K562 (cell line): Measurements from ENCODE around the gene LGALS7. TPM values are rescaled to one million over a fixed set of nuclear protein-coding genes. Genes with fewer than 3 reads are reported as not detected.

Experiments used
- ATAC-seq: fragments of 200-7000 bp; cut with Tn5 transposase; 3 replicates; pipeline ENCODE4 v1.9.1; 2020; ENCODE audit warnings: moderate library complexity
- BruUV-seq: library from RNA; stranded (reverse); fragments of 400-500 nt; replicated peaks from 2 replicates; lab custom pipeline; 2021; lab: Mats Ljungman, UMichigan
- CTCF ChIA-PET: fragments of 300-600 bp; formaldehyde crosslinking; extraction: SDS; loops from one replicate; lab custom pipeline; 2021; ENCODE audit warnings: low intra/inter-chr PET ratio; lab: Yijun Ruan, JAX
- POLR2A ChIA-PET: fragments of 300-600, 350-650 bp; sonication (Branson Sonifier 250); formaldehyde crosslinking; extraction: SDS; loops from one replicate; lab custom pipeline; 2021; ENCODE audit warnings: antibody characterized with exemption, inconsistent platforms; lab: Yijun Ruan, JAX
- DNase-seq, 4 experiments: peaks; one replicate each; pipeline versions ENCODE4 v3.0.0 to v3.0.0-alpha.2; 2011 to 2018; ENCODE audit warnings: low spot score in 3 of 4, mixed read lengths in 3 of 4; ENCODE audit errors: extremely low read depth in 1 of 4
- FAIRE-seq: peaks from 2 replicates; lab custom pipeline; 2011; peaks lifted over from hg19 to GRCh38; lab: Jason Lieb, UNC
- H2AFZ ChIP-seq: 2 replicates; pipeline ENCODE4 v1.6.0; 2011; ENCODE audit warnings: low read depth, low read length, control low read depth, inconsistent platforms
- H3K27ac ChIP-seq: fragments of 200-600 bp; 3 replicates; pipeline ENCODE4 v1.8.0; 2011; ENCODE audit warnings: low read depth, mild to moderate bottlenecking, control low read depth, inconsistent platforms, low read length, moderate library complexity, mixed read lengths; ENCODE audit errors: extremely low read depth
- H3K27me3 ChIP-seq, 2 experiments: fragments of 300-600 bp in 1 of 2; 2 replicates in 1 of 2; 3 replicates in 1 of 2; pipeline versions ENCODE4 v1.6.0 to v1.8.0; 2011; ENCODE audit warnings: inconsistent platforms in 2 of 2, low read length in 2 of 2, mild to moderate bottlenecking in 1 of 2, mixed read lengths in 1 of 2, moderate library complexity in 1 of 2; ENCODE audit not compliant: control insufficient read depth in 2 of 2, insufficient read depth in 2 of 2
- H3K36me3 ChIP-seq: fragments of 300-600 bp; 3 replicates; pipeline ENCODE4 v1.8.0; 2011; ENCODE audit warnings: mild to moderate bottlenecking, low read length, inconsistent platforms; ENCODE audit not compliant: control insufficient read depth, insufficient read depth
- H3K4me1 ChIP-seq, 2 experiments: fragments of 200-600 bp in 1 of 2; replicated peaks in 1 of 2; 2 replicates in 1 of 2; 3 replicates in 1 of 2; pipeline versions ENCODE4 v1.5.1 to v1.8.0; 2011; ENCODE audit warnings: inconsistent platforms in 2 of 2, low read length in 2 of 2, mild to moderate bottlenecking in 1 of 2, mixed read lengths in 1 of 2, moderate library complexity in 1 of 2; ENCODE audit not compliant: control insufficient read depth in 2 of 2, insufficient read depth in 2 of 2
- H3K4me2 ChIP-seq: 2 replicates; pipeline ENCODE4 v1.6.1; 2011; ENCODE audit warnings: low read length, control low read depth, inconsistent platforms, mixed read lengths; ENCODE audit not compliant: insufficient read depth
- H3K4me3 ChIP-seq: fragments of 200-600 bp; sonication (generic), shearing (Covaris generic); 2 replicates; pipeline ENCODE4 v1.5.1; 2016; ENCODE audit warnings: control low read depth, inconsistent platforms
- H3K79me2 ChIP-seq: fragments of 200-600 bp; 3 replicates; pipeline ENCODE4 v1.8.0; 2011; ENCODE audit warnings: low read length, inconsistent platforms; ENCODE audit not compliant: control insufficient read depth, insufficient read depth
- H3K9ac ChIP-seq, 2 experiments: 2 replicates each; pipeline versions ENCODE4 v1.6.0 to v1.6.1; 2011; ENCODE audit warnings: low read depth in 2 of 2, low read length in 2 of 2, control low read depth in 1 of 2, inconsistent platforms in 1 of 2, mild to moderate bottlenecking in 1 of 2, mixed read lengths in 1 of 2; ENCODE audit not compliant: insufficient read depth in 1 of 2
- H3K9me1 ChIP-seq: one replicate; pipeline ENCODE4 v1.6.0; 2011; ENCODE audit warnings: inconsistent platforms, mild to moderate bottlenecking, low read length, moderate library complexity; ENCODE audit not compliant: control insufficient read depth, insufficient read depth
- H3K9me3 ChIP-seq: replicated peaks from 2 replicates; pipeline ENCODE4 v1.5.1; 2011; ENCODE audit warnings: low read depth, low read length, inconsistent platforms; ENCODE audit not compliant: control insufficient read depth, insufficient read depth
- H4K20me1 ChIP-seq: replicated peaks from 2 replicates; pipeline ENCODE4 v1.6.1; 2011; ENCODE audit warnings: low read length, inconsistent platforms, mixed read lengths; ENCODE audit not compliant: control insufficient read depth, insufficient read depth
- ATF6 ChIP-seq: sonication (generic); formaldehyde crosslinking; IDR thresholded peaks from 2 replicates; pipeline ENCODE4 v1.4.0; 2020; ENCODE audit warnings: mild to moderate bottlenecking, missing genetic modification reagents
- BRD9 ChIP-seq: fragments of 450-650 bp; IDR thresholded peaks from 2 replicates; pipeline ENCODE4 v1.6.1; 2018; ENCODE audit warnings: low read depth; ENCODE audit not compliant: partially characterized antibody
- CBFA2T2 ChIP-seq: fragments of 450-650 bp; conservative IDR thresholded peaks from 2 replicates; pipeline ENCODE4 v1.6.1; 2017; ENCODE audit warnings: mild to moderate bottlenecking
- ERF ChIP-seq: fragments of 450-650 bp; formaldehyde crosslinking; IDR thresholded peaks from 2 replicates; pipeline ENCODE4 v1.4.0; 2020; ENCODE audit warnings: mild to moderate bottlenecking, mixed read lengths
- ILK ChIP-seq: fragments of 450-650 bp; IDR thresholded peaks from 2 replicates; pipeline ENCODE4 v1.6.1; 2016; ENCODE audit warnings: missing genetic modification characterization, low read depth, mild to moderate bottlenecking, missing compliant biosample characterization, moderate library complexity, borderline replicate concordance
- KLF16 ChIP-seq: IDR thresholded peaks from 2 replicates; pipeline ENCODE4 v1.6.1; 2016; ENCODE audit warnings: antibody characterized with exemption
- RFX7 ChIP-seq: fragments of 250-450 bp; sonication (Bioruptor Pico); IDR thresholded peaks from 2 replicates; pipeline ENCODE4 v1.5.1; 2021; ENCODE audit warnings: mild to moderate bottlenecking
- SMARCB1 ChIP-seq: IDR thresholded peaks from 2 replicates; pipeline ENCODE4 v1.6.1; 2011; ENCODE audit warnings: improper control_type of control experiment, low read depth; ENCODE audit not compliant: insufficient read length
- TEAD1 ChIP-seq, 2 experiments: fragments of 450-650 bp in 1 of 2; sonication (generic) in 1 of 2; formaldehyde crosslinking; IDR thresholded peaks; 2 replicates each; pipeline versions ENCODE4 v1.4.0 to v1.8.0; 2020 to 2022; ENCODE audit warnings: mild to moderate bottlenecking in 2 of 2, missing genetic modification reagents in 1 of 2
- ZNF551 ChIP-seq: fragments of 250-450 bp; sonication (Bioruptor Pico); IDR thresholded peaks from 2 replicates; pipeline ENCODE4 v1.5.0; 2021; ENCODE audit warnings: mild to moderate bottlenecking, moderate library complexity
- ZNF586 ChIP-seq: fragments of 450-650 bp; formaldehyde crosslinking; conservative IDR thresholded peaks from 2 replicates; pipeline ENCODE4 v1.4.0; 2020; ENCODE audit warnings: mild to moderate bottlenecking, moderate library complexity
- WGBS: fragments of 100-300 bp; shearing (Covaris generic); methylation state at CpG from one replicate; pipeline ENCODE4 v1.1.6; 2016; ENCODE audit warnings: low coverage, mixed read lengths; ENCODE audit not compliant: insufficient coverage; ENCODE audit errors: missing lambda C conversion rate; 5-methylcytosine and 5-hydroxymethylcytosine counted together
- in situ Hi-C: fragments of 300-500 bp; cut with MboI; formaldehyde crosslinking; loops from 4 replicates; pipeline ENCODE4 v1.15.0; 2018; ENCODE audit warnings: inconsistent platforms, mixed read lengths
- intact Hi-C: fragments of 100-400 bp; cut with micrococcal nuclease; formaldehyde crosslinking; loops from 2 replicates; pipeline ENCODE4 v1.14.2; 2022
- polyA plus RNA-seq, 8 experiments: library from polyadenylated mRNA; depleted of rRNA in 4 of 8; stranded (reverse) in 5 of 8; unstranded in 3 of 8; fragments of >200 nt; fragmentation: Nextera tagmentation in 2 of 8; fragmentation: Illumina TruSeq in 1 of 8; extraction: Ambion mirVana in 2 of 8; extraction: Trizol in 1 of 8; gene quantifications; 2 replicates each; pipeline versions ENCODE4 v1.2.1 to v1.2.3, GENCODE V29; 2011 to 2014; ENCODE audit warnings: inconsistent platforms in 1 of 8, missing spikeins in 1 of 8
- total RNA-seq, 7 experiments: library from RNA; depleted of rRNA in 6 of 7; stranded (reverse); fragments of >200 nt in 6 of 7; fragmentation: Illumina TruSeq in 2 of 7; extraction: Trizol in 2 of 7; gene quantifications; 2 replicates each; pipeline versions ENCODE4 v1.2.1 to v1.2.3, GENCODE V29; 2011 to 2021; ENCODE audit warnings: low replicate concordance in 1 of 7
- TF ChIP-seq, protein P1 (sequence below), 2 experiments: fragments of 450-650 bp in 1 of 2; sonication (generic) in 1 of 2; formaldehyde crosslinking in 1 of 2; IDR thresholded peaks in 1 of 2; conservative IDR thresholded peaks in 1 of 2; 2 replicates each; pipeline versions ENCODE4 v1.6.1 to v1.8.1; 2016 to 2023; ENCODE audit warnings: mild to moderate bottlenecking in 2 of 2, moderate library complexity in 2 of 2, inconsistent platforms in 1 of 2, missing genetic modification reagents in 1 of 2
- TF ChIP-seq, protein P2 (sequence below): fragments of 250-450 bp; sonication (Bioruptor Pico); IDR thresholded peaks from 2 replicates; pipeline ENCODE4 v1.5.1; 2021; ENCODE audit warnings: mild to moderate bottlenecking

LGALS7 gene
- total and polyA plus RNA-seq, 9 of the 15 experiments (the other 6 are each of a cell fraction or from before 2014, with no cell fraction given) = not detected

DNA sequence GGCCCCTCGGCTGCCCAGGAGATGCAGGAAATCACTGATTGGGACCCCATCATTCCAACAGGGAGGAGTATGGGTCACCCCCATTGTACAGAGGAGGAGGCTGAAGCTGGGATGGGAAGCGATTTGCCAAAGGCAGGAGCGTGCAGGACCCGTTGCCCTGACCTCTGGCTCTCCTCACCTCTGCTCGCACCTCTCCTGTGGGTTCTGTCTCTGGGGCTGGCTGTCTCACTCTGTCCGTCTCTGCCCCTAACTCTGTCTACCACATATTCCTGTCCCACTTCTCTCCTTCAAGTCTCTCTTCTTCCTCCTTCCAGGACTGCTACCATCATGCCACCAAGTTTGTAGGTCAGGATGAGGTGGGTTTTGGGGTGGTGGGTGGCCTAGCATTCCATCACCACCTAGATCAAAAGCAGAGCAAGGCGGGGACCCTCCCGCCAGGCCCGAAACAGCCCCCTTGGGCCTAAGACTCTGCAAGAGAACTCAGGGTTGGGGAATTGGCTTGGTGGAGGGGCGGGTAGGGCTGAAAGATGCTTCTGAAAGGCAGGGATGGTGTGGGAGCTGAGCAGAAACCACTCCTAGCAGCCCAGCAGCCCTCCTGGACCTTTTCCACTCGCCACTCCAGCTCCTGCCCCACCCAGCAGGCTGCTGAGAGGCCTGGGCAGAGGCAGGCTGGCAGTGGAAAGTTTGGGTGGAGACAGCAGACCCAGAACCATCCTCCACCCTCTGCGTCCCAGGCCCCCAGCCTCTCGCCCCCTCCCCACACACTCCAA, 1.0 kb upstream of the LGALS7 start:
- ATAC-seq (no peak; the same call in 2 of the 3 replicates), FAIRE-seq (no peak), DNase-seq (no peak)
- H3K9me1 ChIP-seq = no peaks in the 10 kb centered on the region
- no TSS peak for BruUV-seq
- H3K27ac ChIP-seq = no peak overlapping the region
- TF ChIP-seq ERF (CRISPR knock-in tag) (no peak), ZNF586 (CRISPR knock-in tag) (no peak), ILK (no peak), BRD9 (no peak), ATF6 (CRISPR knock-in tag) (no peak), ZNF551 (CRISPR knock-in tag) (no peak), KLF16 (no peak), TEAD1 (CRISPR knock-in tag; IDR thresholded peaks at IDR 0.05) (no peak), SMARCB1 (no peak), RFX7 (CRISPR knock-in tag) (no peak), CBFA2T2 (no peak)
- TF ChIP-seq, protein P1, sequence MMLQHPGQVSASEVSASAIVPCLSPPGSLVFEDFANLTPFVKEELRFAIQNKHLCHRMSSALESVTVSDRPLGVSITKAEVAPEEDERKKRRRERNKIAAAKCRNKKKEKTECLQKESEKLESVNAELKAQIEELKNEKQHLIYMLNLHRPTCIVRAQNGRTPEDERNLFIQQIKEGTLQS (IDR thresholded peaks at IDR 0.05) = no peak
- TF ChIP-seq, protein P1 (CRISPR knock-in tag; conservative IDR thresholded peaks at IDR 0.05) = no peak
- TF ChIP-seq, protein P2, sequence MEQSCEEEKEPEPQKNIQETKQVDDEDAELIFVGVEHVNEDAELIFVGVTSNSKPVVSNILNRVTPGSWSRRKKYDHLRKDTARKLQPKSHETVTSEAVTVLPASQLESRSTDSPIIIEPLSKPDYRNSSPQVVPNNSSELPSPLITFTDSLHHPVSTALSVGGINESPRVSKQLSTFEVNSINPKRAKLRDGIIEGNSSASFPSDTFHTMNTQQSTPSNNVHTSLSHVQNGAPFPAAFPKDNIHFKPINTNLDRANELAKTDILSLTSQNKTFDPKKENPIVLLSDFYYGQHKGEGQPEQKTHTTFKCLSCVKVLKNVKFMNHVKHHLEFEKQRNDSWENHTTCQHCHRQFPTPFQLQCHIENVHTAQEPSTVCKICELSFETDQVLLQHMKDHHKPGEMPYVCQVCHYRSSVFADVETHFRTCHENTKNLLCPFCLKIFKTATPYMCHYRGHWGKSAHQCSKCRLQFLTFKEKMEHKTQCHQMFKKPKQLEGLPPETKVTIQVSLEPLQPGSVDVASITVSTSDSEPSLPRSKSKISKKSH (CRISPR knock-in tag) = no peak
- no peaks in the 10 kb centered on the region for H3K27me3 ChIP-seq
- in situ Hi-C loops = no loop called here
- no peaks in the 10 kb centered on the region for H3K79me2 ChIP-seq
- POLR2A ChIA-PET = interaction anchor here (0.9 to 2.5 kb wide), 3 partner anchors 20 to 74 kb away, joined by 4 to 9 read pairs (median 5); no protein-coding TSS in a partner anchor
- no peaks in the 10 kb centered on the region for H3K36me3 ChIP-seq
- no peaks in the 10 kb centered on the region for H3K9me3 ChIP-seq
- peaks cover 0 to 19% of the 10 kb centered on the region in 2 experiments; a peak in 2 of 5 replicates for H3K4me1 ChIP-seq
- H3K4me3 ChIP-seq = no peak overlapping the region
- 23% methylated on average over 12 of the region's 13 CpGs for WGBS
- no peaks in the 10 kb centered on the region for H4K20me1 ChIP-seq
- H3K9ac ChIP-seq = no peak overlapping the region
- no peak overlapping the region for H2AFZ ChIP-seq
- intact Hi-C loops = no loop called here
- CTCF ChIA-PET = no interaction called here
- no peak overlapping the region for H3K4me2 ChIP-seq
